Fibroblast of lung (primary cell): ENCODE results near the gene SNAI3. TPM values are rescaled to one million over a fixed set of nuclear protein-coding genes. Genes with fewer than 3 reads are reported as not detected.

Experiments used
- DNase-seq, 2 donors: peaks; one replicate each; pipeline versions ENCODE4 v3.0.0 to v3.0.0-alpha.2; 2010; ENCODE audit warnings: low read depth in 2 of 2
- H2AFZ ChIP-seq: 2 replicates; pipeline ENCODE4 v1.5.1; 2012; ENCODE audit warnings: low read length, control low read depth, inconsistent platforms
- H3K27ac ChIP-seq: 2 replicates; pipeline ENCODE4 v1.5.1; 2011; ENCODE audit warnings: low read length, control low read depth; ENCODE audit not compliant: insufficient read depth
- H3K27me3 ChIP-seq: 2 replicates; pipeline ENCODE4 v1.5.1; 2011; ENCODE audit warnings: mild to moderate bottlenecking, low read length; ENCODE audit not compliant: control insufficient read depth, insufficient read depth
- H3K36me3 ChIP-seq: 2 replicates; pipeline ENCODE4 v1.5.1; 2011; ENCODE audit warnings: low read length; ENCODE audit not compliant: control insufficient read depth, insufficient read depth
- H3K4me1 ChIP-seq: 2 replicates; pipeline ENCODE4 v1.5.1; 2011; ENCODE audit warnings: low read length; ENCODE audit not compliant: control insufficient read depth, insufficient read depth; ENCODE audit errors: extremely low read depth
- H3K4me2 ChIP-seq: 2 replicates; pipeline ENCODE4 v1.5.1; 2011; ENCODE audit warnings: low read length, control low read depth; ENCODE audit not compliant: insufficient read depth; ENCODE audit errors: extremely low read depth
- H3K4me3 ChIP-seq, 4 experiments: fragments of 200-600 bp in 1 of 4; sonication (generic) in 1 of 4; replicated peaks in 1 of 4; 2 replicates each; pipeline ENCODE4 v1.5.1; 2011 to 2016; ENCODE audit warnings: low read length in 4 of 4, low read depth in 3 of 4, mild to moderate bottlenecking in 3 of 4, control low read depth in 2 of 4, inconsistent platforms in 1 of 4, mixed read lengths in 1 of 4; ENCODE audit not compliant: insufficient read depth in 1 of 4; ENCODE audit errors: control extremely low read depth in 1 of 4
- H3K79me2 ChIP-seq: 2 replicates; pipeline ENCODE4 v1.5.1; 2012; ENCODE audit warnings: mild to moderate bottlenecking, low read length, inconsistent platforms; ENCODE audit not compliant: control insufficient read depth, insufficient read depth
- H3K9ac ChIP-seq: 2 replicates; pipeline ENCODE4 v1.5.1; 2011; ENCODE audit warnings: mild to moderate bottlenecking, low read length, control low read depth; ENCODE audit not compliant: insufficient read depth
- H3K9me3 ChIP-seq: 2 replicates; pipeline ENCODE4 v1.5.1; 2012; ENCODE audit warnings: low read depth, low read length; ENCODE audit not compliant: control insufficient read depth, insufficient read depth
- H4K20me1 ChIP-seq: 2 replicates; pipeline ENCODE4 v1.5.1; 2011; ENCODE audit warnings: low read length; ENCODE audit not compliant: control insufficient read depth, insufficient read depth; ENCODE audit errors: extremely low read depth
- EZH2 ChIP-seq: IDR thresholded peaks from 2 replicates; pipeline ENCODE4 v1.5.1; 2012; ENCODE audit warnings: low read length, control low read depth, mild to moderate bottlenecking; ENCODE audit errors: missing control alignments
- polyA plus RNA-seq, 2 donors: library from polyadenylated mRNA; depleted of rRNA in 1 of 2; stranded (reverse) in 1 of 2; unstranded in 1 of 2; fragments of >200 nt; gene quantifications; 2 replicates each; pipeline ENCODE4 v1.2.1, GENCODE V29; 2011 to 2012; ENCODE audit warnings: missing spikeins in 1 of 2
- total RNA-seq: library from RNA; depleted of rRNA; stranded (reverse); fragments of >200 nt; gene quantifications from 2 replicates; pipeline ENCODE4 v1.2.1, GENCODE V29; 2014
- TF ChIP-seq, protein P1 (sequence below), 2 donors: IDR thresholded peaks in 1 of 2; conservative IDR thresholded peaks in 1 of 2; 1 replicate in 1 of 2; 2 replicates in 1 of 2; pipeline ENCODE4 v1.5.1; 2011 to 2012; ENCODE audit warnings: low read length in 2 of 2, control low read depth in 1 of 2, inconsistent platforms in 1 of 2, low read depth in 1 of 2, mild to moderate bottlenecking in 1 of 2

The SNAI3 gene
- total and polyA plus RNA-seq, 2 donors (not counting 1 experiment from before 2014, with no cell fraction given), result 0.17 TPM; not detected in 1

DNA sequence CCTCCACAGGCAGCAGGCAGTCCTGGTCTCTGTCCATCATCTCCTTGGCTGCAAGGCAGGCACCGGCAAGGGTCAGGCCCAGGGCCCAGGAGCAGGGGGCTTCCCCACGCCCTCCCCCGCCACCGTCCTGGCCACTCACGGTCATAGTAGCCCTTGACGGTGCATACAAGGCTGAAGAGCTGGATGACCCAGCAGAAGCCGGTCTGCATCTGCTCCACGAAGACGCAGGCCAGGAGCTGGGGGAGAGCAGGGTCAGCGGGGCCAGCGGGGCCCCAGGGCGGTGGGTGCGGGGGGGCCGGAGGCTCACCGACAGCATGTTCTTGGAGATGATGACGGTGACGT is 40.1 kb upstream of the SNAI3 start:
- no peak overlapping the region for H3K9ac ChIP-seq
- H3K4me3 ChIP-seq, result no peak overlapping the region
- H3K79me2 ChIP-seq, result peaks cover 2% of the 10 kb centered on the region
- TF ChIP-seq EZH2, result no peak
- TF ChIP-seq, protein P1, sequence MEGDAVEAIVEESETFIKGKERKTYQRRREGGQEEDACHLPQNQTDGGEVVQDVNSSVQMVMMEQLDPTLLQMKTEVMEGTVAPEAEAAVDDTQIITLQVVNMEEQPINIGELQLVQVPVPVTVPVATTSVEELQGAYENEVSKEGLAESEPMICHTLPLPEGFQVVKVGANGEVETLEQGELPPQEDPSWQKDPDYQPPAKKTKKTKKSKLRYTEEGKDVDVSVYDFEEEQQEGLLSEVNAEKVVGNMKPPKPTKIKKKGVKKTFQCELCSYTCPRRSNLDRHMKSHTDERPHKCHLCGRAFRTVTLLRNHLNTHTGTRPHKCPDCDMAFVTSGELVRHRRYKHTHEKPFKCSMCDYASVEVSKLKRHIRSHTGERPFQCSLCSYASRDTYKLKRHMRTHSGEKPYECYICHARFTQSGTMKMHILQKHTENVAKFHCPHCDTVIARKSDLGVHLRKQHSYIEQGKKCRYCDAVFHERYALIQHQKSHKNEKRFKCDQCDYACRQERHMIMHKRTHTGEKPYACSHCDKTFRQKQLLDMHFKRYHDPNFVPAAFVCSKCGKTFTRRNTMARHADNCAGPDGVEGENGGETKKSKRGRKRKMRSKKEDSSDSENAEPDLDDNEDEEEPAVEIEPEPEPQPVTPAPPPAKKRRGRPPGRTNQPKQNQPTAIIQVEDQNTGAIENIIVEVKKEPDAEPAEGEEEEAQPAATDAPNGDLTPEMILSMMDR (conservative IDR thresholded peaks at IDR 0.05 in 1 of 2, IDR thresholded peaks at IDR 0.05 in 1 of 2; ENCODE audit: low read depth in 1 of 2, low read length in 2 of 2), result no peak
- H3K27ac ChIP-seq, result no peak overlapping the region
- H4K20me1 ChIP-seq, result no peaks in the 10 kb centered on the region
- no peak for DNase-seq
- peaks cover 53% of the 10 kb centered on the region for H3K36me3 ChIP-seq
- no peaks in the 10 kb centered on the region for H3K4me1 ChIP-seq
- H3K4me2 ChIP-seq, result no peak overlapping the region
- no peaks in the 10 kb centered on the region for H3K27me3 ChIP-seq
- H3K9me3 ChIP-seq, result no peaks in the 10 kb centered on the region
- H2AFZ ChIP-seq, result no peak overlapping the region

GRCh38 chr16:88725609-88726407 is 39.5 kb upstream of the SNAI3 start:
- DNase-seq, result no peak
- H3K27ac ChIP-seq, result no peak overlapping the region
- H3K27me3 ChIP-seq, result no peaks in the 10 kb centered on the region
- no peaks in the 10 kb centered on the region for H3K9me3 ChIP-seq
- H3K79me2 ChIP-seq, result peaks cover 2% of the 10 kb centered on the region
- no peak overlapping the region for H3K4me2 ChIP-seq
- no peak overlapping the region for H3K9ac ChIP-seq
- H3K4me1 ChIP-seq, result no peaks in the 10 kb centered on the region
- peaks cover 53% of the 10 kb centered on the region for H3K36me3 ChIP-seq
- no peak for TF ChIP-seq EZH2
- TF ChIP-seq, protein P1 (conservative IDR thresholded peaks at IDR 0.05 in 1 of 2, IDR thresholded peaks at IDR 0.05 in 1 of 2; ENCODE audit: low read depth in 1 of 2, low read length in 2 of 2), result no peak
- no peak overlapping the region for H3K4me3 ChIP-seq
- no peak overlapping the region for H2AFZ ChIP-seq
- no peaks in the 10 kb centered on the region for H4K20me1 ChIP-seq

DNA sequence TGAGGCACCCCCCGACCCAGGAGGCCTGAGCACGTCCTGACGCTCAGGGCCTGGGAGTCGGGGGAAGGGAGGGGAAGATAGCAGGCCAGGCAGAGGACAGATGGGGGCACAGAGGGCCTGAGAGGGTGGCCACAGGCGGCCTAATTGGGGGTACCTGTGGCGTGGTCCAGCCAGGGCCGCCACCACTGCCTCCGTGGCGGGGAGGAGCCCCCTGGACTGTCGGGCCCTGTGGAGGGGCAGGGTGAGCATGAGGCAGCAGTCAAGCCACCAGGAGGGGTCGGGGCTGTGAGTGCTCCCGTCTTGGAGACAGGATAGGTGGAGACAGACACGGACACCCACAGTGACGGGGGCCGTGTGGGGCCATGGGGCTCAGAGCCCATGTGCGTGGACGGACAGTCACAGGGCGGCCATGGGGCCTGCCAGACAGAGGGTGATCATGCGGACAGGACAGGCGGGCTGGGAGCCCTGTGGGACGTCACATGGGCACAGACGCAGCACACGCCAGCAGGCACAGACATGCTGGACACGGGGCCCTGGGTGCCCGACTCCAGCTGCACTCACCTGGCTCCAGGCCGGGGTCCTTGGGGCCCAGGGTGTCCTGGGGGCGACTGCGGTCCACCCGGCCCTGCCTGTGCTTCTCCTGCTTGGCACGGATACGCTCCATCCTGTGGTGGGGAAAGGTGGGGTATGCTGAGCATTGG is 38.7 kb upstream of the SNAI3 start:
- Histone ChIP-seq H4K20me1 (no peaks in the 10 kb centered on the region), H3K36me3 (peaks cover 57% of the 10 kb centered on the region), H3K4me3 (no peak overlapping the region), H2AFZ (no peak overlapping the region), H3K4me2 (no peak overlapping the region), H3K27me3 (no peaks in the 10 kb centered on the region), H3K9ac (no peak overlapping the region), H3K27ac (no peak overlapping the region), H3K79me2 (peaks cover 2% of the 10 kb centered on the region), H3K9me3 (no peaks in the 10 kb centered on the region), H3K4me1 (no peaks in the 10 kb centered on the region)
- TF ChIP-seq, protein P1 (conservative IDR thresholded peaks at IDR 0.05 in 1 of 2, IDR thresholded peaks at IDR 0.05 in 1 of 2; ENCODE audit: low read depth in 1 of 2, low read length in 2 of 2), result no peak
- no peak for TF ChIP-seq EZH2
- DNase-seq, result no peak
